Measurements from ENCODE around the gene LRFN3.

DNA sequence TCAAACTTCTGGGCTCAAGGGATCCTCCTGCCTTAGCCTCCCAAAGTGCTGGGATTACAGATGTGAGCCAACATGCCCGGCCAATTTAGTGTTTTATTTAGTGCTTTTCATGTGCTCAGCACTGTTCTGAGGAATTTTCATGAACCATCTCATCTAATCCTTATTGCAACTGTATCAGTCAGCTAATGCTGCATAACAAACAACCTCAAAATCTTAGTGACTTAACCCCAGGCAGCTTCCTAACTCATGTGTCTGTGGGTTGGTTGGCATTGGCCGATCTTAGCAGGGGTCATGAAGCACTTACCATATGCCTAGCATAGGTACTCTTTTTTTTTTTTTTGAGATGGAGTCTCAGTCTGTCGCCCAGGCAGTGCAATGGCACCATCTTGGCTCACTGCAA is 52.6 kb downstream of the LRFN3 start:
- TF ChIP-seq CTCF (conservative IDR thresholded peaks at IDR 0.05; ENCODE audit: low read depth, low read length), result no peak
- TF ChIP-seq EZH2 (IDR thresholded peaks at IDR 0.05; ENCODE audit: borderline replicate concordance, low read depth, low read length, poor library complexity, severe bottlenecking), result no peak

Data from A673 (cell line).